COLO668 (cell line): Measurements from ENCODE around the gene RGS19.

Experiments
- DNase-seq: peaks from one replicate; lab custom pipeline; 2025; ENCODE audit not compliant: unreplicated experiment; lab: John Stamatoyannopoulos, UW

RGS19 gene

DNA sequence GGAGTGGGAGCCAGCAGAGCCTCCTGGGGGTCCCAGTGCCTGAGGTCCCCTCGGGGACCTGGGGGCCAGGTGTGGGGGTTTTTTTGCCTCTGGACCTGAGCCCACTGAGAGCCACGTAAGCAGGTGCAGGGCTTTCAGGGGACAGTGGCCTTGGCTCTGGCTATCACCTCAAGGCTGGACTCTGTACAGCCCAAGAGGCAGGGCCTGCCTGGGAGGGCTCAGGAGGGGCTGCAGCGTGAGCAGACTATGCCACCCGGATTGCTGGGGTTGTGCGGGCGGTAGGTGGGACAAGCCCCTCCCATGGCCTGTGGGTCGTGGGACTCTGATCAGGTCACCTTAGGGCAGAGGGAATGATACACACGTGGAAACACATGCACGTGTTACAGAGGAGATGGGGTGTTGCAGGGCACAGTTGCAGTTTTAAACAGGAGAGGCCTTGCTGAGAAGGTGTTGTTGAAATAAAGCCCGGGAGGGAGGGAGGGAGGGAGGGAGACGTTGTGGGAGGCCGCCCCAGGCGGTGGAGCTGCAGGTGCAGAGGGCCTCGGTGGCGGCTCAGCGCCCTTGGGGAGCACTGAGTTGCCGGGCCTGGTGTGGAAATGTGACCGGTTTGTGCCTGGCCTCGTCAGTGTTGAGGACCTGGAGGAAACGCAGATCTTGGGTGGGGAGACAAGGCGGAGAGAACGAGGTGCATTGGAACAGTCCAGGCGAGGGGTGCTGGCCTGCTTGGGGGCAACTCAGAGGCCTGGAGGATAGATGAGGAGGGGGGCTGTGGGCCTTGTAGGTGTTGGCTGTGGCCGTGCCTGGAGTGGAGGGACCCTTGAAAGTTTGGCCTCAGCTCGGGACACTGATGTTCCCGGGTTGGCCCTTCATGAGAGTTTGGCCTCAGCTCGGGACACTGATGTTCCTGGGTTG, 14.0 kb downstream of the RGS19 start:
- DNase-seq = peak; percentile 38

DNA sequence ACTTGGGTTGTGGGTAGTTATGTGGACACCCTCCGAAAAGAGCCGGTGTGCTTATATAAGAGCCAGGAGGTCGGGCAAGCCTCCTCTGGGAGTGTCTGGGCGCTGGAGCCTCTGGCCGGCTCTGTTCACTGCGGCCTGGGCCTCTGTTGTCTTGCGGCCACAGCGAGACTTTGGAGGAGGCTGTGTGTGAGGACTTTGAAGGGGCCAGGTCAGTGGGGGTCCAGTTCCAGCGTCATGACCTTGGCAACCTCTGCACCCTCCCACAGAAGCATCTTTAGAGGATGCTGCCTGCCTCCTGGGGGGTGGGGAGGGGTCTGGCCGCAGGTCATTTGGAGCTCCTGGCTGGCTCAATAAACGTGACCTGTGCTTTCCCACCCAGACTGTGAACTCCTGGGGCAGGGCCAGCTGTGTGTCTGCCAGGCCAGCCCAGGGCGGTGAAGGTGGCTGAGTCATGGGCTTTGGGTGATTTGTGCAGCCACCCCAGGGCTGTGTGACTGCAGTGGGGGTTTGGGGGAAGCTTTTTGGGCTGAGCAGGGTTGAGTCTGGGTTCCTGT, 15.1 kb downstream of the RGS19 start:
- no peak for DNase-seq

DNA sequence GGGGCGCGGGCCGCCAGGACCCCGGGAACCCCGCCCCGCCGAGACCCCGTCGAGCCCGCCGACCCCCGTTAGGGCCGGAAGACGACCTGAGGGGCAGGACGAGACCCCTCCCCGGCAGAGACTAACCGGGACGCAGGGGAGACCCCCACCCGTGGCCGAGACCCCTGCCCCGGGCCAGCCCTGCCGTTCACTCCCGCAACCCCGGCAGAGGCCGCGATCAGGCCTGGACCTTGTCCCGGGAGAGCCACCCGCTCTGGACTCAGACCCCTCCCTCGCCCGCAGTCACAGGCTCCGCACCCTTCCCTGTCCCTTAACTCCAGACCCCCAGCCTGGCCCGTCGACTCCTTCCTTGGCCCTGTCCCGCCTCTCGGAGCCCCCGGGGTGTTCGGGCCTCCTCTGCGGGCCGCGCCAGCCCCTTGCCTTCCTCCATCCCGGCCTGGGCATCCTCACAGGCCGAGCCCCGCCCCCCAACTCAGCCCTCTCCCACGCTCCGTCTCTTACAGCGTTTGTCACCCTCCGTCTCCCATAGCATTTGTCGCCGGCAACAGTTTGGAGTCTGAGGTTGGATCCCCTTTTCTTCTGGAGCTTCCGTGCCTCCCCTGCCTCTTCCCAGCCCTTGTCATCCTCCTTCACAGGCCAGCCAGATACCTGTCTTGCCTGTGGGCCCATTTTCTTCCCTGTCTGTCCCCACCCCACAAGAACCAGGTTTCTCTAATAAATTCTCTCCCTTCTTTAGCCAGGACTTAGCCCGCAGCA, 15.8 kb downstream of the RGS19 start:
- DNase-seq = peak; percentile 10

DNA sequence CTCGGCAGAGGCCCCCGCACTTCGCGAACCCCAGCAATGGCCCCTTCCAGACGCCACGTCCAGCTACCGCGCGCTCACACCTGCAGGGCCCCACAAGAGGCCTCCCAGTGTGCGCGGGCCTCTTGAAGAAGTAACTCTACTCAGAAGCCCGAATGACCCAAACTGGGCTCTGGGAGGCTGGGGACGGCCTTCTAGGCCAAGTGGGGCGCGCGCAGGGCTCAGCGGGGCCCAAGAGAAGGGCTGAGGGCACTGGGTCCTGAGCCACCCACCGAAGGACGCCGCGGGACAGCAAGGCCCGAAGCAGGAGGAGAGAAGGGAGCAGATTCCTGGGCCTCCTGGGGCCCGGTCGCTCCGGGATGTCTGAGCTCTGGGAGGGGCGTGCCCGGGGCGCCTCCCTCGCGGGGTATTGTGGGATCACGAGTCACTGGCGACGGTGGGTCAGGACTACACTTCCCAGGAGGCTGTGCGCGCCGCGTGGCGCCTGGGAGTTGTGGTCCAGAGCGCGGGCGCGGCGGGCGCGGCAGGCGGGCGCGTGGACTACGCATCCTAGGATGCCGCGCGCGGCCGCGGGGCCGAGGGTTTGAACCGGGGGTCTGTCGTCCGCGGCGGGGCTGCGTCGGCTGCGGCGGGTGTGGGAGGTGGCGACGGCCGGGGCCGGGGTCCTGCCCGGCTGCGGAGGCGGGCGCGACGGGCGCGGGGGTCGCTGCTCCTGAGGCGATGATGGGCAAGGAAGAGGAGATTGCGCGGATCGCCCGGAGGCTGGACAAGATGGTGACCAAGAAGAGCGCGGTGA, 16.5 kb downstream of the RGS19 start, which contains the start of gene TCEA2:
Gene TCEA2 (plus strand): TSS at position 603 of the 793 bp plus-strand sequence. CDS start 115 bp downstream, at position 718.
- peak; percentile 98 for DNase-seq

DNA sequence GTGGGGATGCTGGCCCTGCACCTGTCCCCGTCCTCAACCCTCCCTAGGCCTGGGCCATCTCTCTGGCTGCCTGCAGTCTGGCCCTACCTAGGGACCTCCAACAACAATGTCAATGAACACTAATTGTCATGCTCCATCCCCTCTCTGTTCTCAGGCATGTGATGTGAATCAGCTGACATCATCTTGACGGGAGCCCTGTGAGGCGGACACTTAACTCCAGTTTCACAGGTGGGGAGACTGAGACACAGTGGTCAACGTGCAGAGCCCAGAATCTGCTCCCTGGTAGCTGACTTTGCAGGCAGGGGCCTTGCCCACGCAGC, 17.1 kb downstream of the RGS19 start:
- DNase-seq = no peak

DNA sequence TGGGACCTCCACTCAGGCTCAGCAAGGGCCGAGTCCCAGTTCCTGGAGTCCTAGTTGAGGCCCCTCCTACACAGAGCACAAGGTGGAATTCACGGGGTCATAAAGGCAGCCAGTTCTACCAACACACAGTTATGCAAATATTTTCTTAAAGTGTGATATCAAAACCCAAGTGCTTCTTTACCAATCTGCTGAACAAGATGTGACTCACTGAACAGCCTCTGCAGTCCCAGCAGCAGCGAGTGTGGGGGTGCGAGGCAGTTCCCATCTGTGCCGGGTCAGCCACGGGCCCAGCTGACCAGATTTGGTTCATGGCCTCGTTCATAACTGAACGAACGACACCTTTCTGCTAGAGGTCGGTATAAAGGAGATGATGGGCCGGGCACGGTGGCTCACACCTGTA, 20.8 kb downstream of the RGS19 start:
- DNase-seq = no peak

DNA sequence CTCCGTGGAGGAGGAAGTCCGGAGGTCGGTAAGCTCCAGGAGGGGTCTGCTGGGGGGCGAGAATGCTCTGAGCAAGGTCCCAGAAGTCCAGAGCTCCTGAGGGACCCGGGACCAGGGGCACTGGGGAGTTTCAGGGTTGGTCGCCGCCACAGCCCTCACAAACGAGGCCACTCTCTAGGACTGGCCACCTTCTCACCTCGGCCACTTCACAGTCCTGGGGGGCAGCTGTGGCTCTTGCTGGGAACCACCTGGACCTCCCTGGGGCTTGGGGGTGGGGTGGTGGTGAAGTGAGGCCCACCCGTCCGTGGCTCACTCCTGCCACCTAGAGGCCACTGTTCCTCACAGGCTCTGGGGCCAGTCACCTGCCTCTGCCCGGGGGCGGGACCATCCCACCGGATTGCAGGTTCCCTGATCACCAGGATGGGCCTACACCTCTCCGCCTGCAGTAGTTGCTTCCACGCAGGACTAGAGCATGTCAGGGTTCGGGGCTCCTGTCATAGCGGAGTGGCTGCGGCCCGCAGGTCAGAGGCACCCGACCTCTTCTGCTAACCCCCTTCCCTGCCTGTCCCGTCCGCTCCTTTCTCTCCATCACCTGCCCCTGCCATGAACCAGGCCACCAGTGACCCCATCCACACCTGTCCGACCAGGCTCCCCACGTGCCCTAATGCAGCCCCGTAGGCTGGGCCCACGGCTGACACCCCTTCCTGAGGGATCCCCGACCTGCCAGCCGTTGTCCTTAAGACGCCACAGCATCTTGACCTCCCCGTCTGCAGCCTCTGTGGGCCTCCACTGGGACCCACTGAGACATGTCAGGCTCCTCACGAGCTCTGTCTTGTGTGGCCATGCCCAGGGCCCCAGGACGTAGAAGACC, 21.5 kb downstream of the RGS19 start:
- peak; percentile 78 for DNase-seq

DNA sequence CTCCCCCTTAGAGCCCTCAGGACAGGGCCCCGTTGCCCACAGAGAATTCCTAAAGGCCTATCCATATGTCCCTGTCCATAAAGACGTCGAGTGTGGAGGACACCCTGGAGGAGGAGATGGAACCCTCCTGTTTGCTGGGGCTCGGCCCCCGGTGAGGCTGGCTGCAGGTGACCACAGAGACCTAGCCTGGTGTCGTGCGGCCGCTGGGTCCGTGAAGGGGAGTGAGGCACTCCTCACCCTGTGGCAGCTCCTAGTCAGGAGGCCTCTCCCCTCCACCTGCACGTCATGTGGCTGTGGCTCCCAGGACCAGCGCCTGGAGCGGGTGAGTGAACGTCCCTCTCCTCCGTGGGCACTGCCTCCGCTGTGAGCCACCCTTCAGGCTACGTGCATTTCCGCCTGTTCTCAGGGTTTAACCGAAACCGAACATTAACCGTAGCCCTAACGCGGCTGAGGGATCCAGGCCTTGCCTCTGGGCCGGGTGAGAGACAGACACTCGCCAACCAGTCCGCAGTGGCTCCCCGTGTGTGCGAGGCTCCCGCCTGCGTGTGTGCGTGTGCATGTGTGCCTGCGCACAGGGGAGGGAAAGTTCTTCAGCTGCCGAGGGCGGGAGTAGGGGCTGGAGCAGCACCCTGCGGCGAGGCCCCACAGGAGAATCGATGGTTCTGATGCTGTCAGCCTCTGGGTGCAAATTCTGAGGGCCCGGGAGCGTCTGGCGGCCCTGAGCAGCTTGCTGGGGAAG, 22.3 kb downstream of the RGS19 start:
- peak; percentile 43 for DNase-seq

DNA sequence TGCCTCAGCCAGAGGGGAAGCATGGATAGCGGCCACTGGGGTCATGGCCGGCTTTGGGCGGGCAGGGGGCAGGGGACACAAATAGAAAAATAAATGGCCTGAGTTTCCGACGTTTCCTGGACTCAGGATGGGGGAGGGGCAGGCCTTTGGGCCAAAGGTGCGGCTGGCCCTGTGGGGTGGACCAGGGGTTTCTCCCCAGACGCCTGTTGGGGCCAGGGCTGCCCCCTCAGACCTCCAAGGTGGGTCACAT, 22.8 kb downstream of the RGS19 start:
- DNase-seq = no peak

DNA sequence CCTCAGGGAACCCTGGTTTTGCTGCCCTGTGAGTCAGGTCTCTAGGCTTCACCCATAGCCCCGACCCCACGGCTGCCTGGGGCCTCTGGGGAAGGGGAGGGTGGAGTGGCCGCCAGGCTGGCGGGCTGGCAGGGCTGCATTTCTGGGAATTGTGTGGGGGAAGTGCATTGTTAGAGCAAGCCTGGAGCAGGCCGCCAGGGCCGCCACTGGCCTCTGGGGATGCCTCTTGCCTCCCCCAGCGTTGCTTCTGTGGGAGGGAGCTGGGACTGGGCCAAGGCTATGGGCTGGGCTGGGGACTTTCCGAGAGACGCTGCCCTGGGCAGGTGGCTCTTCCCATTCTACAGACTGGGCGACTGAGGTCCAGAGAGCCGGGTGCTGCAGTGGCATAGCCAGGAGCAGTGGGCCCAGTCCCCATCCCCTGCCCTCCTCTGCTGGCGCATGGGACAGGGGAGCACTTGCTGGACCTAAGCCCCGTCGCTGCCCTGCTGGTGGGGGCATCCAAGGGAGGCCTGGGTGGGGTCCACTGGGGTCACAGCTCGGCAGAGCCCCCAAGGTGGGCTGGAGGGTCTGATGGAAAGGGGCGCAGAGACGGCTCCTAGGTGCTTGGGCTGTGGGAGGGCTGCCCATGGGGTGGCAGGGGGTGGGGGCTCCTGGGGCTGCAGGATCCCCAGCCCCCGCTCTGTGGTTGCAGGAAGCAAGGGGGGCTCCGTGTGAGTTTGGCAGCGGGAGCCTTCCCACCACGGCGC, 23.3 kb downstream of the RGS19 start:
- no peak for DNase-seq

DNA sequence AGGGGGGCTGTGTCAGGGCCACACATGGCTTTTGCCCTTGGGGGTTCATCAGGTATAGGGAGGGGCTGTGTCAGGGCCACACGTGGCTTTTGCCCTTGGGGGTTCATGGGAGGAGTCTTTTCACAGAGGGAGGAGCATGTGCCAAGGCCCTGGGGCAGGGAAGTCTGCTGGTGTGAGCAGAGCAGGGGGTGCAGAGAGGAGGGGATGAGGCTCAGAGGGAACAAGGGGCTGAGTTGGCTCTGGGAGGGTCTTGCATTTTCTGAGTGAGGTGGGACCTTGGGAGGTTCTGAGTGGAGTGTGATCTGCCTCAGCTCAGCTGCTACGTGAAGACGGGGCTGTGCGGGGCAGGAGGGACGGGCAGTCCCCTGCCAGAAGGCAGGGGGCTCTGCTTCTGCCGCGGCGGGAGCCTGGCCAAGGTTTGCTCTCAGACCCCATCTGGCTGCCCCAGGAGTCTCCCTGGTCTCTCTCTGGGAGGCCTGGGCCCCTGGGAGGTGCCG, 23.9 kb downstream of the RGS19 start:
- DNase-seq = no peak

DNA sequence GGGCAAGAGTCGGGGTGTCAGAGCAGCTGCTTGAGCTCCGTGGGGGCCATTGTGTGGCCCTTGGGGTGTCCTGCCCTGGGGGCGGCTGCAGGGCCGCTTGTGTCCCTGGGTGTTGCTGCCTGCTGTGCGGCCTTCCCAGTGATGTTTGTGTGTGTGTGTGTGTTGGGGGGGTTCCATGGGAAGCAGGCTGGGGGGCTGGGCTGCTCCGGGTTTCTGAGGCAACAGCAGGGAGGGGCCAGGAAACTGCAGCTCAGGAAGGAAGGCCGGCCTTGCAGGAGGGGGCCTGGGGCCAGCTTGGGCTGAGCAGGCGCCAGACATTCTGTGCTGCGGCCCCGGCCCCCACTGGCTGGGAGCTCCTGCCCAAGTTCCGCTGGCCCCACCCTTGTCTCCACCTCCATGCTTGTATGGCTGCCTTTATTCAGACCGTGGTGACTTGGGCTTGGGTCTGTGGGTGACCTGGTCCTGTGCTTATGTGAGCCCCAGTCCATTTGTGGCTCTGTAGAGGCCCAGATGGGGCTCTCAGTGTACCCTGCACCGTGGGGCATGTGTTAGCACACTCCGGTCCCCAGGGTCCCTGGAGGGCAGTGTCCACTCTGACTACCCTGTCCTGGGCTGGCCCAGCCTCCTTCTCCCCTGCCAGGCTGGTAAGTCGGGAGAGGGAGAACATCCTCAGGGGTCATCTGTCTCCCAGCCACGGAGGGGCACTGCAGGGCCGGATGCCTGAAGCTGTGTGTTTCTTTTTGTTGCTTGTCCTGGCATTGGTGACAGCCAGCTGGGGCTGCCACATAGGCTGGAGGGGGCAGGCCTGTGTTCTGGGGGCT, 25.3 kb downstream of the RGS19 start:
- DNase-seq = peak; percentile 20

DNA sequence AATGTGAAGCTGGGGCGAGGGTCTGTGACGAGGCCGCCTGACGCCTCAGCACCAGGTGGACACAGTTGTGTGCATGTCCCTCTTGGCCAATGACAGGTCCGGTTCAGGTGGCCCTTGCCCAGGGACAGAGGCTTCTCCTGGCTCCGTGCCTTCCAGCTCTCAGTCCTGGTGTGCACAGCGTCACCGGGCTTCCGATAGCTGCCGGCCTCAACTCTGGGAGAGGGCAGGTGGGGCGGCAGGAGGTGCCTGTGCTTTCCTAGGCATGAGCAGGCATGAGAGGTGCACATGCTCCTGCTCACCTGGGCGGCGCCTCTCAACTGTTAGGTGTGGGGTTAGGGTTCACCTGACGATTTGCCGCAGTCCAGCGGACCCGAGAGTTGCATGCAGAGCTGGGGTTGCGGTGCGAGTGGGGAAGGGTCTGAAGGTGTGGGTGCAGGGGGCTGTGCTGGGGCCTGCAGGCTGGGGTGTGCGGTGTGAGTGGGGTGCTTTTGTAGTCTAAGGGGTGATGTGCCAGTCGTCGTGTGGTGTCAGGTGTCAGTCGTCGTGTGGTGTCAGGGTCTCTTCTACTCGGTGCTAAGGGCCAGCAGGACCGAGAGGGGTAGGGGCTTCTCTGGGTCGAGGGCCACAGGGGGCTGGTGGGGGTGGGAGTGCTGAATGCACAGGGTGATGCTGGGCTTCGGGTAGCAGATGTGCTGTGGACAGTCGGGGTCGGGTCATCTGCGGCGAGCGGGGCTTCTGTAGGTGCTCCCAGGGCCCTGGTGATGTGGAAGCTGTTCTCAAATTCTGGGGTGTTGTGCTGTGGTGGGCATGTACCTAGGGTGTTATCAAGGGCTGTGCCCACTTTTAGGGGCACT, 26.1 kb downstream of the RGS19 start:
- DNase-seq = peak; percentile 33

DNA sequence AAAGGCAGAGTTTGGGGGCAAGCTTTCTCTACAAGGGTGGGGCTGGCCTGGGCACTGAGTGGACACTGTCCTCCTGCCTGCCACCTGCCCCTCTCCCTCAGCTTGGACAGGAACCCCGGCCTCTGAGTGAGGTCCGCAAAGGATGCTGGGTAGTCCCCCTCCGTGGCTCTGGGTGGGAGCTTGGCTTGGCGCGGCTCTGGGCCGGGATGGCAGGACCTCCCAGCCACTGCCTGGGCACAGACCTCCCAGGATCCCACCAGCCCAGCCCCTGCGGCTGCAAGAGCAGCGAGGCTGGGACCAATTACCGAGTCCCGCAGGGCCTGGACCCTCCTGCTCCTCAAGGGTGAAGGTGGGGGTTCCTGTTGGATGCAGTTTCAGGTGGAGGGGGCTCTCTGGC, 27.0 kb downstream of the RGS19 start:
- DNase-seq = no peak

DNA sequence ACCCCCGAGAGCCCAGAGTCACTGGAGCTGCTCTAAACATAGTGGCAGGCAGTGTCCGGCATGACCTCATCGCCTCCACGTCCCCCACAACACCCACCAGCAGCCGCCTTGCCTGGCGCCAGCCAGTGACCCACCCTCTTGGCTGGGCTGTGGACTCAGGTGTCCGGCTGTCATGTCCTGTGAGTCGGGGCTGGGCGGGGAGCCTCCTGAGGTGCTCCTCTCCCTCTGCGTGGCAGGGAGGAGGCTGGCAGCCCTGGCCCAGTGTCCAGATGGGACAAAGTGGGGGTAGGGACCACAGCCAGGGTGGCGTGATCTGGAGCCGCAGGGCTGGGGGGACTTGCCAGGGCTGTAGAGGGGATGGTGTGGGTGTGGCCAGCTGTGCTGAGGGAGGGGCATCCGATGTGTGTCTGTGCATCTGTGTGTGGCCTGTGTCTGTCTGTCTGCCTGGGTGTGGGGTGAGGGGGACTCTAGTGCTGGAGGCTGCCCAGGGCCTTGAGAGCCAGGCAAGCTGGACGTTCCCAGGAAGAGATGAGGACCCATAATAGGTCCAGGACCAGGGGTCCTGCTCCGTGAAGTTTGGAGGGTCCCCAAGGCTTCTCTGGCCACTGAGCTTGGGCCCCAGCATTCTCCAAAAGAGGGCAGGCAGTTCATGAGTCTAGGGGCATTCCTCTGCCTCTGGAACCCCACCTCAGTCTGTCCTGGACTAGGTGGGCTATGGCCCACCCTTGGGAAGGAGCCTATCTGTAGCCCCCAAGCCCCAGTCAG, 27.6 kb downstream of the RGS19 start:
- DNase-seq = no peak

DNA sequence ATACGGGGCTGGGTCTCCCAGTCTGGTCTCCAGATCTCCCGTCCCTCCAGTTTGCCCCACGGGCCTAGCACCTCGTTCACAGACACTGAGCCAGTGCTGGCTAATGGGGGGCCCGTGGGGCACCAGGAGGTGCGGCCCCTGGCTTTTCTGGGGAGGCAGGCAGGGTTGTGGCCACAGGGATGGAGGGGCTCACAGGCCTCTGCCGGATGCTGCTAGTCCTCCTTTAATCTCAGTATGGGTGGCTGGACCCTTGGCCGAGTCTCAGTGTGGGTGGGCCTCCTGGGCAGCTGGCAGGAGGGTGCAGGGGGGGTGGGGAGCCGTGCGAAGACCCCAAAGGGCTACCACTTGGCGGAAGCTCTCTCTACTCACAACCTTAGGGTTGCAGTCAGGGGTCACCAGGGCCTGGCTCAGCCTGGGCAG, 28.3 kb downstream of the RGS19 start:
- no peak for DNase-seq
